ENCODE data around the gene ZNF423.
A peak's percentile ranks its signal among the peaks of the same experiment; 100 is the strongest.

Gene ZNF423

GRCh38 chr16:49441366-49441780 lies 414.5 kb downstream of the ZNF423 start:
- Histone ChIP-seq H2AFZ (ENCODE audit: low read depth, low read length) (peak overlapping the region; percentile 70), H3K9me3 (ENCODE audit: insufficient read depth, low read length, severe bottlenecking) (no peaks in the 10 kb centered on the region), H3K79me2 (ENCODE audit: insufficient read depth, low read length) (no peaks in the 10 kb centered on the region), H3K27me3 (ENCODE audit: insufficient read depth, low read length, poor library complexity) (no peaks in the 10 kb centered on the region), H3K27ac (ENCODE audit: low read length) (peak overlapping the region; percentile 99), H3K9ac (ENCODE audit: low read depth, low read length) (peak overlapping the region; percentile 64), H3K4me3 (ENCODE audit: low read depth in 1 of 2, low read length in 2 of 2) (peak overlapping the region in 1 of 2 experiments; percentile 57; a peak in 2 of 4 replicates), H3K4me1 (ENCODE audit: insufficient read depth, low read length) (peaks cover 52% of the 10 kb centered on the region), H3K4me2 (ENCODE audit: insufficient read depth, low read length) (peak overlapping the region; percentile 69), H3K36me3 (ENCODE audit: insufficient read depth, low read length) (no peaks in the 10 kb centered on the region), H4K20me1 (ENCODE audit: insufficient read depth, low read length) (no peaks in the 10 kb centered on the region)
- peak; percentile 89 for TF ChIP-seq CTCF (IDR thresholded peaks at IDR 0.05; ENCODE audit: borderline replicate concordance, extremely low read depth, low read length, poor library complexity, severe bottlenecking)
- no peak for TF ChIP-seq EZH2 (IDR thresholded peaks at IDR 0.05; ENCODE audit: borderline replicate concordance, low read depth, low read length, severe bottlenecking)
- ATAC-seq (ENCODE audit: insufficient read depth, low read depth) (peak; percentile 99), DNase-seq (peak; percentile 97)

- peak overlapping the region; percentile 53 for H2AFZ ChIP-seq (ENCODE audit: low read depth, low read length)
Measured at GRCh38 chr16:49440156-49441065, 415.5 kb downstream of the ZNF423 start.

GRCh38 chr16:49439676-49440075 lies 416.2 kb downstream of the ZNF423 start:
- H3K9me3 ChIP-seq (ENCODE audit: insufficient read depth, low read length, severe bottlenecking) = no peaks in the 10 kb centered on the region
- H3K9ac ChIP-seq (ENCODE audit: low read depth, low read length) = peak overlapping the region; percentile 64; the same call in 1 of the 2 replicates
- no peak overlapping the region for H3K4me2 ChIP-seq (ENCODE audit: insufficient read depth, low read length)
- TF ChIP-seq CTCF (IDR thresholded peaks at IDR 0.05; ENCODE audit: borderline replicate concordance, extremely low read depth, low read length, poor library complexity, severe bottlenecking) (no peak), EZH2 (IDR thresholded peaks at IDR 0.05; ENCODE audit: borderline replicate concordance, low read depth, low read length, severe bottlenecking) (no peak)
- no peaks in the 10 kb centered on the region for H3K79me2 ChIP-seq (ENCODE audit: insufficient read depth, low read length)
- ATAC-seq (ENCODE audit: insufficient read depth, low read depth) (no peak), DNase-seq (no peak)
- no peak overlapping the region for H3K4me3 ChIP-seq (ENCODE audit: low read depth in 1 of 2, low read length in 2 of 2)
- no peaks in the 10 kb centered on the region for H3K36me3 ChIP-seq (ENCODE audit: insufficient read depth, low read length)
- H3K27me3 ChIP-seq (ENCODE audit: insufficient read depth, low read length, poor library complexity) = no peaks in the 10 kb centered on the region
- H4K20me1 ChIP-seq (ENCODE audit: insufficient read depth, low read length) = no peaks in the 10 kb centered on the region
- peak overlapping the region; percentile 74; the same call in 1 of the 2 replicates for H3K27ac ChIP-seq (ENCODE audit: low read length)
- no peak overlapping the region for H2AFZ ChIP-seq (ENCODE audit: low read depth, low read length)
- H3K4me1 ChIP-seq (ENCODE audit: insufficient read depth, low read length) = peaks cover 43% of the 10 kb centered on the region

More at GRCh38 chr16:49440156-49441065, 415.5 kb downstream of the ZNF423 start:
- no peaks in the 10 kb centered on the region for H3K27me3 ChIP-seq (ENCODE audit: insufficient read depth, low read length, poor library complexity)
- no peak overlapping the region for H3K4me3 ChIP-seq (ENCODE audit: low read depth in 1 of 2, low read length in 2 of 2)
- H3K4me1 ChIP-seq (ENCODE audit: insufficient read depth, low read length) = peaks cover 50% of the 10 kb centered on the region
- peak overlapping the region; percentile 64 for H3K9ac ChIP-seq (ENCODE audit: low read depth, low read length)
- peak overlapping the region; percentile 69 for H3K4me2 ChIP-seq (ENCODE audit: insufficient read depth, low read length)
- H3K79me2 ChIP-seq (ENCODE audit: insufficient read depth, low read length) = no peaks in the 10 kb centered on the region
- no peaks in the 10 kb centered on the region for H3K36me3 ChIP-seq (ENCODE audit: insufficient read depth, low read length)
- ATAC-seq (ENCODE audit: insufficient read depth, low read depth) (0 out of 3 replicates have a peak, but pooled peaks have one; percentile 18), DNase-seq (peak; percentile 36)
- H3K9me3 ChIP-seq (ENCODE audit: insufficient read depth, low read length, severe bottlenecking) = no peaks in the 10 kb centered on the region
- TF ChIP-seq EZH2 (IDR thresholded peaks at IDR 0.05; ENCODE audit: borderline replicate concordance, low read depth, low read length, severe bottlenecking) = no peak
- peak; percentile 67 for TF ChIP-seq CTCF (IDR thresholded peaks at IDR 0.05; ENCODE audit: borderline replicate concordance, extremely low read depth, low read length, poor library complexity, severe bottlenecking)
- H3K27ac ChIP-seq (ENCODE audit: low read length) = peak overlapping the region; percentile 74
- H4K20me1 ChIP-seq (ENCODE audit: insufficient read depth, low read length) = no peaks in the 10 kb centered on the region
